IMR-90 (cell line): ENCODE results near the gene LTBP1. TPM values are rescaled to one million over a fixed set of nuclear protein-coding genes. Genes with fewer than 3 reads are reported as not detected.

Experiments used
- ATAC-seq: fragments of 200-7000 bp; cut with Tn5 transposase; 2 replicates; pipeline ENCODE4 v1.9.1; 2020; ENCODE audit warnings: low read depth, mild to moderate bottlenecking, moderate library complexity
- BruUV-seq: library from RNA; stranded (reverse); fragments of 400-500 nt; replicated peaks from 2 replicates; lab custom pipeline; 2021; lab: Mats Ljungman, UMichigan
- CTCF ChIA-PET: fragments of 300-600 bp; formaldehyde crosslinking; extraction: SDS; loops from one replicate; lab custom pipeline; 2021; ENCODE audit warnings: antibody characterized with exemption; lab: Yijun Ruan, JAX
- POLR2A ChIA-PET: fragments of 300-600 bp; sonication (Branson Sonifier 250); formaldehyde crosslinking; loops from one replicate; lab custom pipeline; 2022; ENCODE audit warnings: antibody characterized with exemption; ENCODE audit not compliant: unreplicated experiment; lab: Charles Lee
- DNase-seq: peaks from one replicate; pipeline ENCODE4 v3.0.0; 2013
- H2AFZ ChIP-seq: replicated peaks from 2 replicates; pipeline ENCODE3; 2013; ENCODE audit warnings: low read length, mild to moderate bottlenecking; ENCODE audit not compliant: poor library complexity
- H2AK5ac ChIP-seq: 2 replicates; pipeline ENCODE4 v1.6.1; 2013; ENCODE audit warnings: low read depth, low read length, inconsistent platforms
- H2AK9ac ChIP-seq: replicated peaks from 2 replicates; pipeline ENCODE3; 2013; ENCODE audit warnings: mild to moderate bottlenecking, low read depth, low read length, moderate library complexity; ENCODE audit not compliant: poor library complexity
- H2BK120ac ChIP-seq: 2 replicates; pipeline ENCODE4 v1.6.1; 2013; ENCODE audit warnings: low read depth, low read length, inconsistent platforms
- H2BK15ac ChIP-seq: 3 replicates; pipeline ENCODE4 v1.6.1; 2013; ENCODE audit warnings: low read depth, low read length, inconsistent platforms
- H2BK20ac ChIP-seq: 2 replicates; pipeline ENCODE4 v1.6.1; 2013; ENCODE audit warnings: low read depth, mild to moderate bottlenecking, inconsistent platforms, low read length, moderate library complexity
- H2BK5ac ChIP-seq: 2 replicates; pipeline ENCODE4 v1.6.1; 2013; ENCODE audit warnings: mild to moderate bottlenecking, low read depth, low read length, inconsistent platforms; ENCODE audit not compliant: poor library complexity, severe bottlenecking
- H3K14ac ChIP-seq: replicated peaks from 2 replicates; pipeline ENCODE4 v1.6.1; 2013; ENCODE audit warnings: low read depth, low read length, inconsistent platforms
- H3K18ac ChIP-seq: 2 replicates; pipeline ENCODE4 v1.6.1; 2013; ENCODE audit warnings: low read depth, low read length, control low read depth
- H3K23ac ChIP-seq: 2 replicates; pipeline ENCODE4 v1.6.1; 2013; ENCODE audit warnings: low read depth, low read length, inconsistent platforms
- H3K27ac ChIP-seq: 2 replicates; pipeline ENCODE4 v1.5.1; 2013; ENCODE audit warnings: mild to moderate bottlenecking, control low read depth, low read length; ENCODE audit not compliant: insufficient read depth
- H3K27me3 ChIP-seq: 2 replicates; pipeline ENCODE4 v1.6.1; 2013; ENCODE audit warnings: low read length; ENCODE audit not compliant: control insufficient read depth, insufficient read depth
- H3K36me3 ChIP-seq: 2 replicates; pipeline ENCODE4 v1.6.1; 2013; ENCODE audit warnings: low read length, mixed read lengths; ENCODE audit not compliant: control insufficient read depth, insufficient read depth
- H3K4ac ChIP-seq: 2 replicates; pipeline ENCODE4 v1.6.1; 2013; ENCODE audit warnings: low read depth, low read length, inconsistent platforms
- H3K4me1 ChIP-seq: 2 replicates; pipeline ENCODE4 v1.6.1; 2013; ENCODE audit warnings: low read length, mixed read lengths; ENCODE audit not compliant: control insufficient read depth, insufficient read depth
- H3K4me2 ChIP-seq: 2 replicates; pipeline ENCODE4 v1.6.1; 2013; ENCODE audit warnings: low read depth, mild to moderate bottlenecking, control low read depth, low read length, moderate library complexity
- H3K4me3 ChIP-seq: 2 replicates; pipeline ENCODE4 v1.5.1; 2013; ENCODE audit warnings: low read depth, mild to moderate bottlenecking, control low read depth, low read length, moderate library complexity; ENCODE audit not compliant: insufficient read depth
- H3K56ac ChIP-seq: 2 replicates; pipeline ENCODE4 v1.6.1; 2013; ENCODE audit warnings: low read length, inconsistent platforms; ENCODE audit not compliant: insufficient read depth; ENCODE audit errors: extremely low read depth
- H3K79me1 ChIP-seq, 2 experiments: 2 replicates each; pipeline ENCODE4 v1.6.1; 2013; ENCODE audit warnings: low read length in 2 of 2, inconsistent platforms in 1 of 2, low read depth in 1 of 2
- H3K9ac ChIP-seq: 2 replicates; pipeline ENCODE4 v1.6.1; 2013; ENCODE audit warnings: low read depth, low read length, control low read depth
- H3K9me1 ChIP-seq: 2 replicates; pipeline ENCODE4 v1.6.1; 2013; ENCODE audit warnings: low read length, inconsistent platforms; ENCODE audit not compliant: insufficient read depth
- H3K9me3 ChIP-seq: 2 replicates; pipeline ENCODE4 v1.6.1; 2013; ENCODE audit warnings: low read length; ENCODE audit not compliant: control insufficient read depth, insufficient read depth
- H4K20me1 ChIP-seq: 2 replicates; pipeline ENCODE4 v1.6.1; 2013; ENCODE audit warnings: low read length, inconsistent platforms; ENCODE audit not compliant: insufficient read depth
- H4K5ac ChIP-seq: 2 replicates; pipeline ENCODE4 v1.6.1; 2013; ENCODE audit warnings: mild to moderate bottlenecking, low read depth, low read length, control low read depth
- H4K8ac ChIP-seq, 2 experiments: 2 replicates each; pipeline ENCODE4 v1.6.1; 2013; ENCODE audit warnings: low read depth in 2 of 2, low read length in 2 of 2, control low read depth in 1 of 2, inconsistent platforms in 1 of 2
- H4K91ac ChIP-seq: 2 replicates; pipeline ENCODE4 v1.6.1; 2013; ENCODE audit warnings: low read depth, low read length, inconsistent platforms; ENCODE audit not compliant: insufficient read depth
- RAD21 ChIP-seq: IDR thresholded peaks from 2 replicates; pipeline ENCODE4 v1.6.1; 2012; ENCODE audit warnings: low read length, improper control_type of control experiment
- RCOR1 ChIP-seq: IDR thresholded peaks from 2 replicates; pipeline ENCODE4 v1.6.1; 2012; ENCODE audit warnings: mild to moderate bottlenecking, low read length, improper control_type of control experiment; ENCODE audit not compliant: insufficient replicate concordance
- SMC3 ChIP-seq: fragments of 150-350 bp; IDR thresholded peaks from 2 replicates; pipeline ENCODE4 v1.6.1; 2016; ENCODE audit warnings: low read depth, mild to moderate bottlenecking, antibody characterized with exemption, low read length, moderate library complexity
- dilution Hi-C: fragments of 300-500 bp; cut with HindIII; formaldehyde crosslinking; loops from one replicate; pipeline ENCODE4 v1.14.3; 2018; ENCODE audit warnings: low sequenced_read_pairs; ENCODE audit not compliant: unreplicated experiment
- in situ Hi-C: fragments of 300-500 bp; cut with MboI; formaldehyde crosslinking; loops from 3 replicates; pipeline ENCODE4 v1.14.3; 2019; ENCODE audit warnings: low sequenced_read_pairs, inconsistent platforms, mixed read lengths
- intact Hi-C: fragments of 100-400 bp; cut with micrococcal nuclease; formaldehyde crosslinking; loops from 2 replicates; pipeline ENCODE4 v1.10.0; 2022
- polyA plus RNA-seq, 3 experiments: library from polyadenylated mRNA; depleted of rRNA; stranded (reverse); fragments of >200 nt; gene quantifications; 2 replicates each; pipeline ENCODE4 v1.2.3, GENCODE V29; 2012; ENCODE audit warnings: low replicate concordance in 1 of 3
- total RNA-seq: library from RNA; depleted of rRNA; stranded (reverse); fragments of >200 nt; gene quantifications from 2 replicates; pipeline ENCODE4 v1.2.3, GENCODE V29; 2012
- TF ChIP-seq, protein P1 (sequence below): conservative IDR thresholded peaks from 2 replicates; pipeline ENCODE4 v1.5.1; 2012; ENCODE audit warnings: mild to moderate bottlenecking, low read depth, low read length, improper control_type of control experiment

LTBP1 gene
- total and polyA plus RNA-seq, 2 of the 4 experiments (the other 2 are of a cell fraction): 235 to 326 TPM

DNA sequence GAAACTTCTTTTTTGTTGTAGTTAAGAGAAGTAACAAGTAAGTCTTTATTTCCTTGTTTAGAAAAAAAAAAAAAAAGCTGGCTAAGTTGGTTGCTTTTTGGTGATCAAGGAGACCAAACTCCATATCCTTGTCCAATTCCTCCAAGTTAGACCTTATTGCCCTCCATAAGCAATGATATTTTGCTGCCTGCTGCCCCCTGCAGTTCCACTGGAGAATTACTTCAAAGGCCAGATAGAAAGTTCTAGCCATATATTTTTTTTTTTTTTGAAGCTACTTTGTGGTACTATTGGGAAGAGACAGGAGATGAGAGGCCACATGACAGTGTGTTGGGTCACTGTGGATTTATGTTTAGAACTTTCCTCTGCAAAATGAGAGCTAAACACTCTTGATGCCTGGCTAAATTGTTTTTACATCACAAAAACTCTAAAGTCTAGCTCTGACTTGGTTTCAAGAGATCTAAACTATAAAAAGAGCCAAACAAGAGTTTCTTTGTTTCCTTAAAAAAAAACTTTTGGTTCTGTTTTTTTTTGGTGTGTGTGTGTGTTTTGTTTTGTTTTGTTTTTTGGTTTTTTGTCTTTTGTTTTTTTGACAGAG is 449.0 kb downstream of the LTBP1 start:
- ATAC-seq (peak; percentile 62), DNase-seq (peak; percentile 59)
- Histone ChIP-seq H4K20me1 (peaks cover 3% of the 10 kb centered on the region; the same call in 1 of the 2 replicates), H3K27ac (no peak overlapping the region), H4K91ac (no peak overlapping the region), H2BK15ac (no peak overlapping the region), H3K56ac (no peak overlapping the region), H3K9ac (no peak overlapping the region), H3K79me1 (peaks cover 8 to 22% of the 10 kb centered on the region in 2 experiments; a peak in 3 of 4 replicates), H3K4ac (no peak overlapping the region), H3K18ac (no peak overlapping the region), H2BK120ac (no peak overlapping the region), H2BK20ac (no peak overlapping the region), H3K9me1 (no peaks in the 10 kb centered on the region), H3K14ac (no peak overlapping the region), H2BK5ac (no peak overlapping the region), H2AFZ (no peak overlapping the region), H3K27me3 (no peaks in the 10 kb centered on the region), H4K8ac (no peak overlapping the region), H3K9me3 (no peaks in the 10 kb centered on the region), H2AK9ac (no peak overlapping the region), H3K4me1 (peaks cover 6% of the 10 kb centered on the region; the same call in 1 of the 2 replicates), H4K5ac (no peak overlapping the region), H2AK5ac (no peak overlapping the region), H3K36me3 (peaks cover 26% of the 10 kb centered on the region), H3K23ac (no peak overlapping the region), H3K4me2 (no peak overlapping the region), H3K4me3 (no peak overlapping the region)
- in situ Hi-C loops: no loop called here
- no TSS peak for BruUV-seq
- CTCF ChIA-PET: interaction anchor here (0.6 to 1.9 kb wide), 18 partner anchors 9 to 609 kb away, joined by 3 to 9 read pairs (median 4); no protein-coding TSS in a partner anchor
- dilution Hi-C loops: no loop called here
- intact Hi-C loops: loop anchor here (5.0 kb wide), 1 partner anchor 42 kb away; no protein-coding TSS in a partner anchor
- POLR2A ChIA-PET: interaction anchor here (0.6 kb wide), 2 partner anchors 42 to 743 kb away, joined by 3 to 4 read pairs; no protein-coding TSS in a partner anchor
- TF ChIP-seq RAD21: peak; percentile 60
- TF ChIP-seq SMC3: peak; percentile 63
- TF ChIP-seq, protein P1, sequence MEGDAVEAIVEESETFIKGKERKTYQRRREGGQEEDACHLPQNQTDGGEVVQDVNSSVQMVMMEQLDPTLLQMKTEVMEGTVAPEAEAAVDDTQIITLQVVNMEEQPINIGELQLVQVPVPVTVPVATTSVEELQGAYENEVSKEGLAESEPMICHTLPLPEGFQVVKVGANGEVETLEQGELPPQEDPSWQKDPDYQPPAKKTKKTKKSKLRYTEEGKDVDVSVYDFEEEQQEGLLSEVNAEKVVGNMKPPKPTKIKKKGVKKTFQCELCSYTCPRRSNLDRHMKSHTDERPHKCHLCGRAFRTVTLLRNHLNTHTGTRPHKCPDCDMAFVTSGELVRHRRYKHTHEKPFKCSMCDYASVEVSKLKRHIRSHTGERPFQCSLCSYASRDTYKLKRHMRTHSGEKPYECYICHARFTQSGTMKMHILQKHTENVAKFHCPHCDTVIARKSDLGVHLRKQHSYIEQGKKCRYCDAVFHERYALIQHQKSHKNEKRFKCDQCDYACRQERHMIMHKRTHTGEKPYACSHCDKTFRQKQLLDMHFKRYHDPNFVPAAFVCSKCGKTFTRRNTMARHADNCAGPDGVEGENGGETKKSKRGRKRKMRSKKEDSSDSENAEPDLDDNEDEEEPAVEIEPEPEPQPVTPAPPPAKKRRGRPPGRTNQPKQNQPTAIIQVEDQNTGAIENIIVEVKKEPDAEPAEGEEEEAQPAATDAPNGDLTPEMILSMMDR: peak; percentile 67
- no peak for TF ChIP-seq RCOR1
